ENCODE measurements around the gene TRPC5OS.

DNA sequence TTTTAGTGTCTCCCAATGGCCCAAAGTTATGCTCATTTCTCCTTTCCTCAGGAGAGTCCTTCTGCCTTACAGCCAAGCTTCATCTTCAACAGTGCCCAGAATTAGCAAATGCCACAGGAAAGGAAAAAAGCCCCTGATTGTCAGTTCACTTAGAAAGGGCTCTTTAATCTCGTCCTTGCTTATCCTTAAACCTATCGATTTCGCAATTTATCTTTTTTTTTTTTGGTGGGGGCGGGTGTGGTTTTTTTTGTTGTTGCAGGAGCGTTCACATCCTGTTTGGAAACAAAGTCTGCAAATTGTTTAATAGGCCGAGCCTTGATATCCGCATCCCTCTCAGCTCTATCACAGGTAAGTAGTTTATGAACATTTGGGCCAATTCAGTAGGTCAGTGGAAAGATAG, 20.2 kb downstream of the TRPC5OS start:
- TF ChIP-seq, protein P1, sequence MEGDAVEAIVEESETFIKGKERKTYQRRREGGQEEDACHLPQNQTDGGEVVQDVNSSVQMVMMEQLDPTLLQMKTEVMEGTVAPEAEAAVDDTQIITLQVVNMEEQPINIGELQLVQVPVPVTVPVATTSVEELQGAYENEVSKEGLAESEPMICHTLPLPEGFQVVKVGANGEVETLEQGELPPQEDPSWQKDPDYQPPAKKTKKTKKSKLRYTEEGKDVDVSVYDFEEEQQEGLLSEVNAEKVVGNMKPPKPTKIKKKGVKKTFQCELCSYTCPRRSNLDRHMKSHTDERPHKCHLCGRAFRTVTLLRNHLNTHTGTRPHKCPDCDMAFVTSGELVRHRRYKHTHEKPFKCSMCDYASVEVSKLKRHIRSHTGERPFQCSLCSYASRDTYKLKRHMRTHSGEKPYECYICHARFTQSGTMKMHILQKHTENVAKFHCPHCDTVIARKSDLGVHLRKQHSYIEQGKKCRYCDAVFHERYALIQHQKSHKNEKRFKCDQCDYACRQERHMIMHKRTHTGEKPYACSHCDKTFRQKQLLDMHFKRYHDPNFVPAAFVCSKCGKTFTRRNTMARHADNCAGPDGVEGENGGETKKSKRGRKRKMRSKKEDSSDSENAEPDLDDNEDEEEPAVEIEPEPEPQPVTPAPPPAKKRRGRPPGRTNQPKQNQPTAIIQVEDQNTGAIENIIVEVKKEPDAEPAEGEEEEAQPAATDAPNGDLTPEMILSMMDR (IDR thresholded peaks at IDR 0.05; ENCODE audit: poor library complexity): no peak
- TF ChIP-seq EZH2phosphoT487 (IDR thresholded peaks at IDR 0.05; ENCODE audit: low read depth, severe bottlenecking, unreplicated experiment) (no peak), EZH2 (IDR thresholded peaks at IDR 0.05; ENCODE audit: borderline replicate concordance) (no peak)

Measured in hepatocyte (in vitro differentiated cells).